ENCODE data around the gene SEPTIN1.

Gene SEPTIN1, protein sequence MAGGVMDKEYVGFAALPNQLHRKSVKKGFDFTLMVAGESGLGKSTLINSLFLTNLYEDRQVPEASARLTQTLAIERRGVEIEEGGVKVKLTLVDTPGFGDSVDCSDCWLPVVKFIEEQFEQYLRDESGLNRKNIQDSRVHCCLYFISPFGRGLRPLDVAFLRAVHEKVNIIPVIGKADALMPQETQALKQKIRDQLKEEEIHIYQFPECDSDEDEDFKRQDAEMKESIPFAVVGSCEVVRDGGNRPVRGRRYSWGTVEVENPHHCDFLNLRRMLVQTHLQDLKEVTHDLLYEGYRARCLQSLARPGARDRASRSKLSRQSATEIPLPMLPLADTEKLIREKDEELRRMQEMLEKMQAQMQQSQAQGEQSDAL

GRCh38 chr16:30382111-30382881 is at the start of gene SEPTIN1:
Gene SEPTIN1, minus strand, starts transcription at chr16:30382561. Its CDS starts 19 bp downstream, at chr16:30382542.
- peak within 1 kb of the TSS; percentile 93 for H3K27ac Mint-ChIP-seq
- no peaks in the 10 kb centered on the region for H3K9me3 Mint-ChIP-seq (ENCODE audit: low read depth)
- H3K4me3 Mint-ChIP-seq: peak within 1 kb of the TSS; percentile 94
- no peaks in the 10 kb centered on the region for H3K27me3 Mint-ChIP-seq
- H3K36me3 Mint-ChIP-seq: peaks cover 6% of the 10 kb centered on the region
- peaks cover 50% of the 10 kb centered on the region for H3K4me1 Mint-ChIP-seq (ENCODE audit: low read depth)

GRCh38 chr16:30430428-30430970 is 48.1 kb upstream of the SEPTIN1 start:
- H3K9me3 Mint-ChIP-seq (ENCODE audit: low read depth): no peaks in the 10 kb centered on the region
- H3K4me3 Mint-ChIP-seq: no peak overlapping the region
- H3K4me1 Mint-ChIP-seq (ENCODE audit: low read depth): peaks cover 23% of the 10 kb centered on the region
- no peaks in the 10 kb centered on the region for H3K27me3 Mint-ChIP-seq
- peaks cover 6% of the 10 kb centered on the region for H3K36me3 Mint-ChIP-seq
- H3K27ac Mint-ChIP-seq: no peak overlapping the region

- Mint-ChIP-seq H3K4me1 (ENCODE audit: low read depth) (peaks cover 20% of the 10 kb centered on the region), H3K27me3 (no peaks in the 10 kb centered on the region), H3K4me3 (no peak within 1 kb of the TSS), H3K27ac (no peak within 1 kb of the TSS), H3K9me3 (ENCODE audit: low read depth) (no peaks in the 10 kb centered on the region), H3K36me3 (peaks cover 6% of the 10 kb centered on the region)
Observed at GRCh38 chr16:30429678-30430427, 47.5 kb upstream of the SEPTIN1 start, which contains the start of gene DCTPP1. Gene DCTPP1, minus strand, starts transcription at chr16:30430030. Its CDS starts 50 bp downstream, at chr16:30429980.

DNA sequence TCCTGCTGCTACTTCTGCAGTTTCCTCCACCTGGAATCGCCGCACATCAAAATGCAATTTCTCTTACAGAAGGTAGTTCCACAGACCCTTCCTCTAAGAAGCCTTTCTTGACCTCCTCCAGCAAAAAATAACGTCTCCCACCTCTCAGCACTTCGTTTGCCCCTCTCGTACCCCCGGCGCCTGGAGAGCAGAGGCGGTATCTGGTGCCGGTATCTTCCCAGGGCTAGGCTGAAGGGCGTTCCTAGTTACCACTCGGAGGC is 47.0 kb upstream of the SEPTIN1 start:
- Mint-ChIP-seq H3K27ac (no peak overlapping the region), H3K9me3 (ENCODE audit: low read depth) (no peaks in the 10 kb centered on the region), H3K4me3 (no peak overlapping the region), H3K27me3 (no peaks in the 10 kb centered on the region), H3K36me3 (peaks cover 6% of the 10 kb centered on the region), H3K4me1 (ENCODE audit: low read depth) (peaks cover 17% of the 10 kb centered on the region)

- Mint-ChIP-seq H3K36me3 (peaks cover 6% of the 10 kb centered on the region), H3K27ac (peak overlapping the region; percentile 84), H3K4me3 (no peak overlapping the region), H3K4me1 (ENCODE audit: low read depth) (peaks cover 14% of the 10 kb centered on the region), H3K27me3 (no peaks in the 10 kb centered on the region), H3K9me3 (ENCODE audit: low read depth) (no peaks in the 10 kb centered on the region)
Observed at GRCh38 chr16:30428055-30428454, 45.7 kb upstream of the SEPTIN1 start.

- H3K36me3 Mint-ChIP-seq: peaks cover 5% of the 10 kb centered on the region
- no peak overlapping the region for H3K4me3 Mint-ChIP-seq
- H3K9me3 Mint-ChIP-seq (ENCODE audit: low read depth): no peaks in the 10 kb centered on the region
- peaks cover 24% of the 10 kb centered on the region for H3K4me1 Mint-ChIP-seq (ENCODE audit: low read depth)
- H3K27ac Mint-ChIP-seq: no peak overlapping the region
- H3K27me3 Mint-ChIP-seq: no peaks in the 10 kb centered on the region
Observed at GRCh38 chr16:30421010-30421409, 38.6 kb upstream of the SEPTIN1 start.

DNA sequence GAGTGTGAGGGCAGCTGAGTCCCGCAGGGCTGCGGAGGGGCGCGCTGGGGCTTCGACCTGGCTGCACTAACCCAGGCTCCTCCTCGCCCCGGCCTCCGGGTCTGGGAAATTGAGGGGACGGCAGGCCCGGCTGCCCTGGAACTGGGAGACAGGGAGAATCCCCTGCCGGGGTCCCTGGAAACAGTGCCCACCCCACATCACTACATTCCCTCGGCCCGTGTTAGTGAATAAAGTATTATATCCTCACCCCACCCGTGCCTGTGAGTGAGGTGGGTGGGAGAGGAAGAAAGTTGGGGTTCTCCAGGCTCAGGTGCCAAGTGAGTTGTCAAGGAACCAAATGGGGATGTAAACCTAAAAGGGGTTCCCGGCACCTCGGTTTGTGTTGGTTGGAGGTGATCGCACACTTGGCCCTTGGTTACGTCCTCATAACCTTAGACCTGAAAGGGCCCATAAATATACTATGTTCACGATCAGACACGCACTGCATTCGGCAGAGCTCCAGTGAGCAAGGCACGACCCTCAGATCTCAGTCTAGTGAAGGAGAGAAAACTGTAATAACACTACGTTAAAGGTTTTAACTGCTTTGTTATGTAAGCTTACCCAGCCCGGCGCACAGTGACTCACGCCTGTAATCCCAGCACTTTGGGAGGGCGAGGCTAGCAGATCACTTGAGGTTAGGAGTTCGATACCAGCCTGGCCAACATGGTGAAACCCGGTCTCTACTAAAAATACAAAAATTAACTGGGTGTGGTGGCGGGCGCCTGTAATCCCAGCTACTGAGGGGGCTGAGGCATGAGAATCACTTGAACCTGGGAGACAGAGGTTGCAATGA is 36.2 kb upstream of the SEPTIN1 start:
- Mint-ChIP-seq H3K4me1 (ENCODE audit: low read depth) (peaks cover 25% of the 10 kb centered on the region), H3K27ac (peak overlapping the region; percentile 59)

GRCh38 chr16:30417529-30418349 is 35.4 kb upstream of the SEPTIN1 start:
- no peaks in the 10 kb centered on the region for H3K27me3 Mint-ChIP-seq
- peaks cover 25% of the 10 kb centered on the region for H3K4me1 Mint-ChIP-seq (ENCODE audit: low read depth)
- H3K4me3 Mint-ChIP-seq: peak overlapping the region; percentile 40
- H3K36me3 Mint-ChIP-seq: peaks cover 5% of the 10 kb centered on the region
- H3K9me3 Mint-ChIP-seq (ENCODE audit: low read depth): no peaks in the 10 kb centered on the region
- H3K27ac Mint-ChIP-seq: no peak overlapping the region

More for the DNA sequence above, 36.2 kb upstream of the SEPTIN1 start:
- peaks cover 5% of the 10 kb centered on the region for H3K36me3 Mint-ChIP-seq
- H3K9me3 Mint-ChIP-seq (ENCODE audit: low read depth): no peaks in the 10 kb centered on the region
- no peaks in the 10 kb centered on the region for H3K27me3 Mint-ChIP-seq
- peak overlapping the region; percentile 73 for H3K4me3 Mint-ChIP-seq

DNA sequence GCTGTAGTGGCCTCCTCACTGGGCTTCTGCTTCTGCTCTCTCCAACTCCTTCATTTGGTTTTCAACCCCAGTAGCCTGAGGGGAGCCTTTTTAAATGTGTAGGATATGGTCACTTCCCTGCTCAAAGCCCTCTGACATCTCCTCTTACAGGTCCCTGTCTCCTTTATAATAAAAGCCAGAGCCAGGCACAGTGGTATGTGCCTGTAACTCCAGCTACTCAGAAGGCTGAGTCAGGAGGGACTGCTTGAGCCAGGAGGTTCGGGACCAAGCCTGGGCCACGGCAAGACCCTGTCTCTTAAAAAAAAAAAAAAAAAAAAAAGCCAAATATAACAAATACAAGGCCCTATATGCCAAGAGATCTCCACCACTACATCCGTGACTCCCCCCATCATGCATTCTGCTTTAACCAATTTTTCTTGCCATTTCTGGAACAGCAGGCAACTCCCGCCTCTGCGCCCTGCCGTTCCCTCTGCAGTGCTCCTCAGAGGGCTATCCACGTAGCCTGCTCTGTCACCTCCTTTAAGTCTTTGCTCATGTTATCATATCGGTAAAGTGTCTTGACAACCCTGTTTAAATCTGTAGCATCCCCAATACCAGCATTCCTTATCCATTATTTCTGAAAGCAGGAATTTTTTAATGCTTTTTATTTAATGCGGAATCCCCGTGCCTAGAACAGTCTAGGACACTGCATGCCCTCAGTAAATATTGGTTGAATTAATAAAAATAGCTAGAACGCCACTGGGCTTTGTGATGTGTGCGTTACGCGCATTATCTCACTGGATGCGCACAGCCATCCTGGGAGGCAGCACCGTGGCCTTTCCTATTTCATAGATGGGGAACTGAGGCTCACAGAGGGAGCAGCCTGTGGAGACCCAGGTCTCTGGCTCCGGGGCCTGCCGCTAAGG is 34.5 kb upstream of the SEPTIN1 start:
- Mint-ChIP-seq H3K27ac (peak overlapping the region; percentile 7), H3K4me1 (ENCODE audit: low read depth) (peaks cover 29% of the 10 kb centered on the region), H3K4me3 (peak overlapping the region; percentile 57), H3K27me3 (no peaks in the 10 kb centered on the region), H3K36me3 (peaks cover 8% of the 10 kb centered on the region), H3K9me3 (ENCODE audit: low read depth) (no peaks in the 10 kb centered on the region)

DNA sequence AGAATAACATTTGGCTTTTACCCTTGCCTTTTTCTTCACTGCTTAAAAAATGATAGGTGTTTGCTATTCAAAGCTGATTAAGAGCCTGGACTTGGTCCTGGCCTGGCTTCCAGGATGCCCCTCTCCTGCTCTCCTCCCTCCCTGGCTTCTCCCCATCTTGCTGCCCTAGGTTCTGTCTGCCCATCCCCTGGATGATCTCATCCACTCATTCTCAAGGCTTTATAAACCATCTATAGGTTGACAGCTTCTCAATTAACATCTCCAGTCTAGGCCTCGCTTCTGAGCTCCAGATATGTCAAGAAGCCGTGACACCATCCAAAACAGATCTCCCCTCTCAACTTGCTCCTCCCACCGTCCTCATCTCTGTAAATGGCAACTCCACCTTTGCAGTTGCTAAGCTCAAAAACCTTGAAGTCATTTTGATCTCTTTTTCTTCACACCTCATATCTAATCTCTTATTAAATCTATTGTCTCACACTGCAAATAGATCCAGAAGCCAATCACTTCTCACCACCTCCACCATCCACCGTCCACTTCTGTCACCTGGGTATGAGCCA is 33.8 kb upstream of the SEPTIN1 start:
- Mint-ChIP-seq H3K27ac (peak overlapping the region; percentile 58), H3K36me3 (peaks cover 7% of the 10 kb centered on the region), H3K27me3 (no peaks in the 10 kb centered on the region), H3K9me3 (ENCODE audit: low read depth) (no peaks in the 10 kb centered on the region), H3K4me1 (ENCODE audit: low read depth) (peaks cover 30% of the 10 kb centered on the region), H3K4me3 (peak overlapping the region; percentile 17)

GRCh38 chr16:30414159-30414558 is 31.8 kb upstream of the SEPTIN1 start:
- Mint-ChIP-seq H3K36me3 (peaks cover 4% of the 10 kb centered on the region), H3K9me3 (ENCODE audit: low read depth) (no peaks in the 10 kb centered on the region), H3K27me3 (no peaks in the 10 kb centered on the region), H3K4me1 (ENCODE audit: low read depth) (peaks cover 37% of the 10 kb centered on the region), H3K27ac (no peak overlapping the region), H3K4me3 (no peak overlapping the region)

DNA sequence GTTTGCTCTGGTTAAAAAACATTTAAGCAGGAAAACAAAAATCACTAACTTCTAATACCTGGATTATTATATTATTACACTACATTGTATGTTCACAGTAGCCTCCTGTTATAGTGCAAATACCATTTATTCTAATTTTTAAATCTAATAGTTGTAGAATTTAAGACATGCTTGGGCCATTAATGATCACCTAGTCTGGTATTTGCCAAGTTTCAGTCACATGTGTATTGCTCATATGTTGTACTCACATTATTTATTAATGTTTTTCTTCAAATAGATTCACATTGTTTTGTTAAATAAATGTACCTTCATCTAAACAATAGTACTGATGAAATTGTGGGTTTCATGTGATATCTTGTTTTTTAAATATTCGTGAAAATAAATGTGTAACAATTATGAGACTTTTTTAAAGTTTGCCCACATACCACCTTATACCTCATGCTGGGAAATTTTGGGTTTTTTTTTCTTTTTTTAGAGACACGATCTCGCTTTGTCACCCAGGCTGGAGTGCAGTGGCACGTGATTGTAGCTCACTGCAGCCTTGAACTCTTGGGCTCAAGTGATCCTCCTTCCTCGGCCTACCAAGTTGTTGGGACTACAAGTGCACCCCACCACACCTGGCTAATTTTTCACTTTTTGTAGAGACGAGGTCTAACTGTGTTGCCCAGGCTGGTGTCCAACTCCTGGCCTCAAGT is 30.9 kb upstream of the SEPTIN1 start:
- H3K4me1 Mint-ChIP-seq (ENCODE audit: low read depth): peaks cover 37% of the 10 kb centered on the region
- peaks cover 4% of the 10 kb centered on the region for H3K36me3 Mint-ChIP-seq

More for the DNA sequence above, 30.9 kb upstream of the SEPTIN1 start:
- H3K27ac Mint-ChIP-seq: no peak overlapping the region
- no peak overlapping the region for H3K4me3 Mint-ChIP-seq
- no peaks in the 10 kb centered on the region for H3K27me3 Mint-ChIP-seq
- no peaks in the 10 kb centered on the region for H3K9me3 Mint-ChIP-seq (ENCODE audit: low read depth)
